ENCODE data around the gene SLC1A3. TPM values are rescaled to one million over a fixed set of nuclear protein-coding genes. Genes with fewer than 3 reads are reported as not detected.

Gene SLC1A3
- total RNA-seq, 2 donors from 2014 or later, result 44.7 to 67.4 TPM

DNA sequence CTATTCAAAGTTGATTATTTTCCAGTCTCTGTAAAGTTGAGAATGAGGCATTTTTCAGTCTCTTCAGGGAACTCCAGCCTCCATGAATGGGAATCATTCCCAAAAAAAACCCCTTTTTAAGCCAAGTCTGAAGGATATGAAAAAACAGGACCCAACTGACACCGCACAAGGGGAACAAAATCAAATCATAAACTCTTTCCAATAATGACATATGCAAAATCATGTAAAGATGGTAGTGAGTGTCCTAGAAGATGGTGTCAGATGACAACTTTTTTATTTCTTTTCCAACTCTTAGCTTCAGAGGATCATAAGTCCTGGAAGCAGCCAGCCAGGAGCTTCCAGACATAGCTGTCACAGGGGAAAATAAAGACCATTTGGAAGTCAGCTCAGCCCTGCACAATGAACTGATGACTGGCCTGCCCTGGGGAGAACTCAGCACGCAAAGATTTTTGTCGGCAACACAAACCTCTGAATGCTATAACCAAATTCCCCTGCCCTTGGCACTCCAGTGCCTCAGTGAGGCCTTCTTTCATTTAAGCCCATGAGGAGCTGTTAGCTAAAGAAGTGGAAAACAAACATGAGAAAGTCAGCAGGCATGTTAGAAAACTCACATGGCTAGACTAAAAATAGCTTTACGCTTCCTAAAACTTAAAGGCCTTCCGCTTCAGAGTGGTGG, 85.4 kb downstream of the SLC1A3 start:
- Histone ChIP-seq H3K27ac (peak overlapping the region; percentile 44 to 53), H3K4me1 (ENCODE audit: control insufficient read depth in 1 of 2, low read depth in 2 of 2) (peaks cover 19 to 23% of the 10 kb centered on the region in 2 donors), H3K9me3 (no peaks in the 10 kb centered on the region), H3K4me3 (no peak overlapping the region), H3K27me3 (replicated peaks; ENCODE audit: insufficient read depth) (no peaks in the 10 kb centered on the region), H3K36me3 (no peaks in the 10 kb centered on the region)
- DNase-seq (ENCODE audit: low spot score), result no peak
- TF ChIP-seq, protein P1, sequence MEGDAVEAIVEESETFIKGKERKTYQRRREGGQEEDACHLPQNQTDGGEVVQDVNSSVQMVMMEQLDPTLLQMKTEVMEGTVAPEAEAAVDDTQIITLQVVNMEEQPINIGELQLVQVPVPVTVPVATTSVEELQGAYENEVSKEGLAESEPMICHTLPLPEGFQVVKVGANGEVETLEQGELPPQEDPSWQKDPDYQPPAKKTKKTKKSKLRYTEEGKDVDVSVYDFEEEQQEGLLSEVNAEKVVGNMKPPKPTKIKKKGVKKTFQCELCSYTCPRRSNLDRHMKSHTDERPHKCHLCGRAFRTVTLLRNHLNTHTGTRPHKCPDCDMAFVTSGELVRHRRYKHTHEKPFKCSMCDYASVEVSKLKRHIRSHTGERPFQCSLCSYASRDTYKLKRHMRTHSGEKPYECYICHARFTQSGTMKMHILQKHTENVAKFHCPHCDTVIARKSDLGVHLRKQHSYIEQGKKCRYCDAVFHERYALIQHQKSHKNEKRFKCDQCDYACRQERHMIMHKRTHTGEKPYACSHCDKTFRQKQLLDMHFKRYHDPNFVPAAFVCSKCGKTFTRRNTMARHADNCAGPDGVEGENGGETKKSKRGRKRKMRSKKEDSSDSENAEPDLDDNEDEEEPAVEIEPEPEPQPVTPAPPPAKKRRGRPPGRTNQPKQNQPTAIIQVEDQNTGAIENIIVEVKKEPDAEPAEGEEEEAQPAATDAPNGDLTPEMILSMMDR (IDR thresholded peaks at IDR 0.05), result no peak
- no peak for ATAC-seq (ENCODE audit: insufficient number of reproducible peaks, low FRiP score, low read depth)

DNA sequence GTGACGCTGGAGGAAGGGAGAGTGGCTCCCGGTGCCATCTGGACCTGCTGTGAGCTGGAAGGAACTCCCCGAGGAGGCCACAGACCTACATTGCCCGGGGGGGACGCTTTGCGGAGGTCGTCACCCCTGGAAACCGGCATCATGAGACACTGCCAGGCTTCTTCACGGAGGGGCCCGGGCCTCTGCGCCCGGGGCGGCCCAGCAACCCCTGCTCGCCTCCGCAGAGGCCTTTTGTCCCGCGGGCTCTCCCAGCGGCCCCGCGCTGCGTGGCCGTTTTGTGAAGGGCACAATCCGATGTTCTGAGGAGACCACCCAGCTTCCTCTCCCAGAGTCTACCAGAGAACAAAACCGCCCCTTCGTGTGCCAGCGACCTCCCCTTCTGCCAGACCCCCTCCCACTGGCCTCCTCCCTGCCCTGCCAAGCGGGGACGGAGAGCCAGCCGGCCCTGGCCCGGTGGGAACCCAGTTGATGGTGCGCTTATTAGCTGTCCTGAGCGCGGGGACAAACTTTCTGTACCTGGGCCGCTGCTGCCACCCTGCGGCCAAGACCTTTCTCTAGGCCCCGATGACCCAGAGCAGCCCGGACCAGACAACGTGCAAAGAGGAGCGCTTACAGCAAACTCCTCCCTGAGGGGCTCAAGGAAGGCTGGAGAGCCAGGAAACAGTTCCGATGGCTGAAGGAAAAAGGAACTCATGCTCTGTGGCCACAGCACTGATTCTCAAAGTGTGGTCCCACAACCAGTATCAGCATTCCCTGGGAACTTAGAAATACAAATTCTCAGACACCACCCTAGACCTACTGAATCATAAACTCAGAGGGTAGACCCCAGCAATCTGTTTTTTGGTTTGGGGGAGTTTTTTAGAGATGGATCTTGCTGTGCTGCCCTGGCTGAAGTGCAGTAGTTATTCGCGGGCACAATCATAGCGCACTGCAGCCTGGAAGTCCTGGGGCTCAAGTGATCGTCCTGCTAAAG, 86.7 kb downstream of the SLC1A3 start:
- no peaks in the 10 kb centered on the region for H3K9me3 ChIP-seq
- no peaks in the 10 kb centered on the region for H3K27me3 ChIP-seq (replicated peaks; ENCODE audit: insufficient read depth)
- H3K4me3 ChIP-seq, result peak overlapping the region; percentile 63
- H3K4me1 ChIP-seq (ENCODE audit: control insufficient read depth in 1 of 2, low read depth in 2 of 2), result peaks cover 19 to 23% of the 10 kb centered on the region in 2 donors
- peak; percentile 19 for DNase-seq (ENCODE audit: low spot score)
- H3K36me3 ChIP-seq, result no peaks in the 10 kb centered on the region
- H3K27ac ChIP-seq, result peak overlapping the region in 1 of 2 donors; percentile 53
- TF ChIP-seq, protein P1 (IDR thresholded peaks at IDR 0.05), result peak; percentile 47
- peak; percentile 68 for ATAC-seq (ENCODE audit: insufficient number of reproducible peaks, low FRiP score, low read depth)

DNA sequence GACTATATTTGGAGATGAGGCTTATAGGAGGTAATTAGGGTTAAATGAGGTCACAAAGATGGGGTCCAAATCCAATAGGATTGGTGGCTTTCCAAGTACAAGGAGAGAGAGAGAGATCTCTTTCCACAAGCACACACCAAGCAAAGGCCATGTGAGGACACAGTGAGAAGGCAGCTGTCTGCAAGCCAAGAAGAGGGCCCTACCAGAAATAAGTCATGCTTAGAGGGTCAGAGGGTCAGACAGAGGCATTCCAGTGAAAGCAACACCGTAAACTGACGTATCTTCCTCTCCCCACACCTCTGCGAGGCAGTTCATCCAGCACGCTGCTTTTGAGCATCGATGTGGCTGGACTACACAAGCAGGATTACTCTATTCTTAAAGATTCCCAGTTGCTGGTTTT, 87.9 kb downstream of the SLC1A3 start:
- H3K4me1 ChIP-seq (ENCODE audit: control insufficient read depth in 1 of 2, low read depth in 2 of 2), result peaks cover 19 to 23% of the 10 kb centered on the region in 2 donors
- ATAC-seq (ENCODE audit: insufficient number of reproducible peaks, low FRiP score, low read depth), result no peak

DNA sequence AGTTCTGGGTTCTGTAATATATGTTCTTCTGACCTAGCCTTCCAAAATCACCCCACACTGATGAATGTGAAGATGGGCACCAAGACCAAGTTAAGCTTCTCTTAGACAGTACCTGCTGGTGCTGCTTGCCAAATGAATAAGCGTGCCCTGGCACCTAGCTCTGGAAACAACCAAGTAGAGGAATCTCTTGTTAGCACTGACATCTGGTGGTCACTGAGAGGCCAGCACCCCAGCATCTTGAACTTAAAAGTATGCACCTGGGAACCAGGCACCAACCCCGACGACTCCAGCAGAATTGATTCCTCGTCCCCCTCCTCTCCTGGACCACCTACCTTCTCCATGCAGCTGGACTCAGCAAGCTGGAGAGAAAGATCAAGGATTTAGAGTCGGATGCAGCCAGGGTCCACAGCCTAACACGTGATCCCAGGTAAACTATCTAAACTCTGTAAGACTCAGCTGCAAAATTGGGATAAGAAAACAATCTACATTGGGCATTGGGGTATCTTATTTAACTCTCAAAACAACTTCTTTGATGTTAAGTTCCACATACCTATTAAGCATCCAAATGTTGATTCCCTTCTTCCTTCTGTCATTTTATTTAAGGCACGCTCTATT, 89.8 kb downstream of the SLC1A3 start:
- no peak overlapping the region for H3K27ac ChIP-seq
- H3K36me3 ChIP-seq, result no peaks in the 10 kb centered on the region
- TF ChIP-seq, protein P1 (IDR thresholded peaks at IDR 0.05), result peak; percentile 46
- H3K27me3 ChIP-seq (replicated peaks; ENCODE audit: insufficient read depth), result no peaks in the 10 kb centered on the region
- ATAC-seq (ENCODE audit: insufficient number of reproducible peaks, low FRiP score, low read depth) (no peak), DNase-seq (ENCODE audit: low spot score) (no peak)
- no peak overlapping the region for H3K4me3 ChIP-seq
- no peaks in the 10 kb centered on the region for H3K9me3 ChIP-seq
- H3K4me1 ChIP-seq (ENCODE audit: control insufficient read depth in 1 of 2, low read depth in 2 of 2), result peaks cover 17 to 18% of the 10 kb centered on the region in 2 donors

More for the DNA sequence above, 87.9 kb downstream of the SLC1A3 start:
- Histone ChIP-seq H3K4me3 (no peak overlapping the region), H3K36me3 (no peaks in the 10 kb centered on the region), H3K9me3 (no peaks in the 10 kb centered on the region), H3K27me3 (replicated peaks; ENCODE audit: insufficient read depth) (no peaks in the 10 kb centered on the region), H3K27ac (no peak overlapping the region)
- no peak for DNase-seq (ENCODE audit: low spot score)
- TF ChIP-seq, protein P1 (IDR thresholded peaks at IDR 0.05), result no peak

DNA sequence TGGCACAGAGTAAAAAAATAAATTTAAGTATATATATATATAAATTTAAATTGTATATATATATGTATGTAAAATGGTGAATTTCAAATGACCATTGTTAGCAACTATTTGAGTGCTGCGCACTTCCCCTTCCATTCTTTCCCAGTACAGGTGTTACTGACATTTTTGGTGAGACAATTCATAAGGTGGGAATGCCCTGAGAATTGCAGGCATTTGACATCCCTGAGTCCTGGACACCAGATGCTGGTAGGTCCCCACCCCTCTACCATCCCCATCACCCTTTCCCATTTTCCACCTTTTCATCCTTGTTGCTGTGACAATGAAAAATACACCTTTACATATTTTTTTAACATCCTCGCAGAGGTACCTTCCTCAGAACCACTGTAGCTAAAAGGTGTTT, 91.6 kb downstream of the SLC1A3 start:
- no peaks in the 10 kb centered on the region for H3K9me3 ChIP-seq

More for the DNA sequence above, 91.6 kb downstream of the SLC1A3 start:
- ATAC-seq (ENCODE audit: insufficient number of reproducible peaks, low FRiP score, low read depth) (no peak), DNase-seq (ENCODE audit: low spot score) (no peak)
- no peaks in the 10 kb centered on the region for H3K36me3 ChIP-seq
- TF ChIP-seq, protein P1 (IDR thresholded peaks at IDR 0.05), result no peak
- H3K27me3 ChIP-seq (replicated peaks; ENCODE audit: insufficient read depth), result no peaks in the 10 kb centered on the region
- no peak overlapping the region for H3K27ac ChIP-seq
- H3K4me1 ChIP-seq (ENCODE audit: control insufficient read depth in 1 of 2, low read depth in 2 of 2), result no peaks in the 10 kb centered on the region
- H3K4me3 ChIP-seq, result no peak overlapping the region
